ENCODE data around the gene CORT.
"Not testable (repeated sequence)": the region's sequence is repeated elsewhere in the genome, so short reads cannot be mapped to it uniquely, and the experiment has no call there.

CORT gene

GRCh38 chr1:10449751-10450150, at the start of gene CORT:
Gene CORT (plus strand): TSS chr1:10450031. CDS start chr1:10450224, 193 bp downstream.
- no peak for DNase-seq

- no peak for DNase-seq
Observed at GRCh38 chr1:10401281-10401680, 48.5 kb upstream of the CORT start.

- DNase-seq: no peak
Observed at GRCh38 chr1:10402729-10403274, 47.0 kb upstream of the CORT start.

- DNase-seq: no peak
Observed at GRCh38 chr1:10407201-10407600, 42.6 kb upstream of the CORT start.

GRCh38 chr1:10415211-10415930, 34.5 kb upstream of the CORT start:
- DNase-seq: no peak

GRCh38 chr1:10415967-10416366, 33.9 kb upstream of the CORT start:
- not testable (repeated sequence) for DNase-seq

- DNase-seq: not testable (repeated sequence)
Observed at GRCh38 chr1:10418741-10419140, 31.1 kb upstream of the CORT start.

GRCh38 chr1:10419351-10419750, 30.5 kb upstream of the CORT start:
- no peak for DNase-seq

- no peak for DNase-seq
Observed at GRCh38 chr1:10421637-10422036, 28.2 kb upstream of the CORT start.

- DNase-seq: no peak
Observed at GRCh38 chr1:10424034-10424433, 25.8 kb upstream of the CORT start.

- no peak for DNase-seq
Observed at GRCh38 chr1:10424651-10425050, 25.2 kb upstream of the CORT start.

- not testable (repeated sequence) for DNase-seq
Observed at GRCh38 chr1:10425826-10426534, 23.9 kb upstream of the CORT start.

- not testable (repeated sequence) for DNase-seq
Observed at GRCh38 chr1:10426535-10426848, 23.3 kb upstream of the CORT start.

GRCh38 chr1:10428984-10429383, 20.8 kb upstream of the CORT start:
- DNase-seq: no peak

- no peak for DNase-seq
Observed at GRCh38 chr1:10429868-10430215, 20.0 kb upstream of the CORT start.

GRCh38 chr1:10430216-10431069, 19.4 kb upstream of the CORT start, which contains the start of gene CENPS:
Gene CENPS (plus strand): TSS chr1:10430433. CDS start chr1:10430518, 85 bp downstream.
- peak; percentile 94 for DNase-seq

- no peak for DNase-seq
Observed at GRCh38 chr1:10431070-10431730, 18.6 kb upstream of the CORT start.

GRCh38 chr1:10432910-10433700, 16.7 kb upstream of the CORT start:
- DNase-seq: no peak

GRCh38 chr1:10433790-10434189, 16.0 kb upstream of the CORT start:
- no peak for DNase-seq

- no peak for DNase-seq
Observed at GRCh38 chr1:10434590-10434989, 15.2 kb upstream of the CORT start.

- no peak for DNase-seq
Observed at GRCh38 chr1:10437052-10437451, 12.8 kb upstream of the CORT start.

GRCh38 chr1:10438677-10439163, 11.1 kb upstream of the CORT start:
- no peak for DNase-seq

Data from activated T-cell treated with anti-CD3 and anti-CD28 coated beads, Interleukin-2, amount 50 U/mL, for 1 hour (primary cell).